Endothelial cell of umbilical vein (primary cell): ENCODE data around the gene PSMB5. TPM values are rescaled to one million over a fixed set of nuclear protein-coding genes. Genes with fewer than 3 reads are reported as not detected.

Source experiments
- BruUV-seq: library from RNA; stranded (reverse); fragments of 400-500 nt; replicated peaks from 2 replicates; lab custom pipeline; 2021; lab: Mats Ljungman, UMichigan
- CTCF ChIA-PET: fragments of 300-600, 350-600 bp; sonication (Branson Sonifier 250); formaldehyde crosslinking; loops from one replicate; lab custom pipeline; 2021; ENCODE audit warnings: antibody characterized with exemption, inconsistent platforms; lab: Charles Lee
- POLR2A ChIA-PET: fragments of 300-600, 350-600 bp; sonication (Branson Sonifier 250); formaldehyde crosslinking; loops from one replicate; lab custom pipeline; 2021; ENCODE audit warnings: antibody characterized with exemption, inconsistent platforms; lab: Charles Lee
- DNase-seq: peaks from one replicate; pipeline ENCODE4 v3.0.0-alpha.2; 2011; ENCODE audit warnings: low read depth, low spot score
- FAIRE-seq: peaks from 2 replicates; lab custom pipeline; 2011; peaks lifted over from hg19 to GRCh38; lab: Jason Lieb, UNC
- H2AFZ ChIP-seq: 2 replicates; pipeline ENCODE4 v1.6.0; 2012; ENCODE audit warnings: low read depth, low read length, control low read depth, inconsistent platforms
- H3K27ac ChIP-seq: 2 replicates; pipeline ENCODE4 v1.5.1; 2011; ENCODE audit warnings: low read depth, mild to moderate bottlenecking, control low read depth, low read length, moderate library complexity; ENCODE audit not compliant: insufficient read depth
- H3K27me3 ChIP-seq, 2 experiments: 2 replicates each; pipeline versions ENCODE4 v1.6.0 to v1.6.1; 2011; ENCODE audit warnings: low read length in 2 of 2, mixed read lengths in 1 of 2; ENCODE audit not compliant: control insufficient read depth in 2 of 2, insufficient read depth in 2 of 2
- H3K36me3 ChIP-seq, 2 experiments: 2 replicates in 1 of 2; 3 replicates in 1 of 2; pipeline ENCODE4 v1.5.1; 2011; ENCODE audit warnings: low read length in 2 of 2, mild to moderate bottlenecking in 1 of 2, moderate library complexity in 1 of 2; ENCODE audit not compliant: control insufficient read depth in 2 of 2, insufficient read depth in 2 of 2; ENCODE audit errors: extremely low read depth in 1 of 2
- H3K4me1 ChIP-seq: 3 replicates; pipeline ENCODE4 v1.5.1; 2011; ENCODE audit warnings: mild to moderate bottlenecking, low read length; ENCODE audit not compliant: control insufficient read depth, insufficient read depth; ENCODE audit errors: extremely low read depth
- H3K4me2 ChIP-seq: 2 replicates; pipeline ENCODE4 v1.6.1; 2011; ENCODE audit warnings: low read length, control low read depth, mixed read lengths; ENCODE audit not compliant: insufficient read depth
- H3K4me3 ChIP-seq, 3 experiments: fragments of 200-600 bp in 1 of 3; sonication (generic), shearing (Covaris generic) in 1 of 3; replicated peaks in 1 of 3; 2 replicates each; pipeline ENCODE4 v1.5.1; 2011 to 2016; ENCODE audit warnings: control low read depth in 3 of 3, low read length in 3 of 3, mild to moderate bottlenecking in 2 of 3, inconsistent platforms in 1 of 3, low read depth in 1 of 3, moderate library complexity in 1 of 3; ENCODE audit not compliant: insufficient read depth in 1 of 3
- H3K79me2 ChIP-seq: 2 replicates; pipeline ENCODE4 v1.6.0; 2012; ENCODE audit warnings: low read length, inconsistent platforms; ENCODE audit not compliant: control insufficient read depth, insufficient read depth
- H3K9ac ChIP-seq: replicated peaks from 2 replicates; pipeline ENCODE3; 2011; ENCODE audit warnings: low read length, control low read depth; ENCODE audit not compliant: insufficient read depth; ENCODE audit errors: extremely low read depth
- H3K9me1 ChIP-seq: replicated peaks from 3 replicates; pipeline ENCODE4 v1.6.0; 2011; ENCODE audit warnings: mild to moderate bottlenecking, low read length; ENCODE audit not compliant: control insufficient read depth, insufficient read depth; ENCODE audit errors: extremely low read depth
- H3K9me3 ChIP-seq: replicated peaks from 2 replicates; pipeline ENCODE4 v1.5.1; 2012; ENCODE audit warnings: low read length, inconsistent platforms; ENCODE audit not compliant: control insufficient read depth, insufficient read depth
- H4K20me1 ChIP-seq: replicated peaks from 2 replicates; pipeline ENCODE3; 2011; ENCODE audit warnings: mild to moderate bottlenecking, low read length; ENCODE audit not compliant: control insufficient read depth, insufficient read depth; ENCODE audit errors: extremely low read depth
- CTCF ChIP-seq, 2 donors: IDR thresholded peaks; 1 replicate in 1 of 2; 2 replicates in 1 of 2; pipeline ENCODE4 v1.5.1; 2011; ENCODE audit warnings: low read length in 2 of 2, mild to moderate bottlenecking in 2 of 2, moderate library complexity in 2 of 2, control low read depth in 1 of 2, inconsistent platforms in 1 of 2, low read depth in 1 of 2; ENCODE audit not compliant: insufficient read depth in 1 of 2; ENCODE audit errors: extremely low read depth in 1 of 2
- EZH2 ChIP-seq: IDR thresholded peaks from 2 replicates; pipeline ENCODE4 v1.6.1; 2012; ENCODE audit warnings: borderline replicate concordance, low read depth, mild to moderate bottlenecking, moderate library complexity, low read length, inconsistent platforms; ENCODE audit not compliant: severe bottlenecking
- FOS ChIP-seq: IDR thresholded peaks from 2 replicates; pipeline ENCODE4 v1.6.1; 2011; ENCODE audit warnings: mild to moderate bottlenecking, low read length, moderate library complexity, borderline replicate concordance; ENCODE audit not compliant: insufficient read depth
- GATA2 ChIP-seq: IDR thresholded peaks from 2 replicates; pipeline ENCODE4 v1.7.0; 2011; ENCODE audit warnings: low read depth, mild to moderate bottlenecking, moderate library complexity, mixed read lengths, low read length; ENCODE audit not compliant: insufficient read length, insufficient read depth
- JUN ChIP-seq: IDR thresholded peaks from 2 replicates; pipeline ENCODE4 v1.6.1; 2011; ENCODE audit warnings: borderline replicate concordance, low read depth; ENCODE audit not compliant: insufficient read length, insufficient read depth
- MAX ChIP-seq: IDR thresholded peaks from 2 replicates; pipeline ENCODE4 v1.6.1; 2011; ENCODE audit not compliant: insufficient read depth, insufficient read length
- MYC ChIP-seq: IDR thresholded peaks from one replicate; pipeline ENCODE4 v1.6.1; 2011; ENCODE audit warnings: mild to moderate bottlenecking, low read depth, low read length
- POLR2A ChIP-seq: IDR thresholded peaks from 2 replicates; pipeline ENCODE4 v1.6.1; 2012; ENCODE audit warnings: low read depth, mild to moderate bottlenecking, control low read depth, low read length
- POLR2AphosphoS5 ChIP-seq: IDR thresholded peaks from 2 replicates; pipeline ENCODE4 v1.6.1; 2012; ENCODE audit warnings: low read depth, mild to moderate bottlenecking, control low read depth, low read length, moderate library complexity; ENCODE audit not compliant: insufficient read depth
- dilution Hi-C: fragments of 300-500 bp; cut with MboI; formaldehyde crosslinking; loops from one replicate; pipeline ENCODE4 v1.15.0; 2019; ENCODE audit warnings: low sequenced_read_pairs; ENCODE audit not compliant: extremely low pct_ligation_motif_present
- intact Hi-C: fragments of 100-400 bp; cut with micrococcal nuclease; formaldehyde crosslinking; loops from one replicate; pipeline ENCODE4 v1.10.0; 2022
- polyA plus RNA-seq, 4 experiments: library from polyadenylated mRNA; depleted of rRNA in 3 of 4; stranded (reverse) in 3 of 4; unstranded in 1 of 4; fragments of >200 nt; gene quantifications; 2 replicates each; pipeline versions ENCODE4 v1.2.1 to v1.2.3, GENCODE V29; 2011 to 2012; ENCODE audit warnings: missing spikeins in 1 of 4
- total RNA-seq: library from RNA; stranded (reverse); gene quantifications from 2 replicates; pipeline ENCODE4 v1.2.3, GENCODE V29; 2021

PSMB5 gene
- total and polyA plus RNA-seq, 2 donors (not counting 3 experiments of a cell fraction or from before 2014, with no cell fraction given), result 236 to 464 TPM

- Histone ChIP-seq H3K79me2 (no peaks in the 10 kb centered on the region), H3K4me2 (peak overlapping the region; percentile 34), H3K4me3 (no peak overlapping the region), H3K9ac (no peak overlapping the region), H3K36me3 (peaks cover 0 to 4% of the 10 kb centered on the region in 2 experiments), H3K9me1 (no peaks in the 10 kb centered on the region), H4K20me1 (no peaks in the 10 kb centered on the region), H2AFZ (peak overlapping the region; percentile 6), H3K9me3 (no peaks in the 10 kb centered on the region), H3K4me1 (peaks cover 41% of the 10 kb centered on the region), H3K27ac (peak overlapping the region; percentile 50), H3K27me3 (no peaks in the 10 kb centered on the region)
- DNase-seq (peak; percentile 60), FAIRE-seq (peak; percentile 93)
- intact Hi-C loops, result loop anchor here (2.0 kb wide), 2 partner anchors 39 to 51 kb away; no protein-coding TSS in a partner anchor
- ChIA-PET CTCF (interaction anchor here (1.8 to 4.0 kb wide), 5 partner anchors 11 to 59 kb away, joined by 6 to 34 read pairs (median 25); partner anchors contain the start of gene CDH24), POLR2A (interaction anchor here (1.4 kb wide), 1 partner anchor 10 kb away, joined by 5 read pairs; no protein-coding TSS in a partner anchor)
- no TSS peak for BruUV-seq
- dilution Hi-C loops, result no loop called here
- TF ChIP-seq EZH2 (no peak), GATA2 (no peak), MYC (no peak), MAX (no peak), CTCF (IDR thresholded peaks at IDR 0.05; ENCODE audit: extremely low read depth in 1 of 2, insufficient read depth in 1 of 2, low read depth in 1 of 2, low read length in 2 of 2) (no peak), JUN (peak; percentile 78), POLR2AphosphoS5 (no peak), POLR2A (no peak), FOS (peak; percentile 52)
Observed at GRCh38 chr14:23045419-23046357, 11.0 kb upstream of the PSMB5 start.
